GM18867 (cell line): ENCODE measurements around the gene INTS3.
"Not testable (repeated sequence)": the region's sequence is repeated elsewhere in the genome, so short reads cannot be mapped to it uniquely, and the experiment has no call there.

Experiments
- ATAC-seq: cut with Tn5 transposase; IDR thresholded peaks from one replicate; pipeline ENCODE4 v1.9.1; 2021; ENCODE audit warnings: mild to moderate bottlenecking, moderate library complexity; ENCODE audit not compliant: unreplicated experiment

The INTS3 gene

DNA sequence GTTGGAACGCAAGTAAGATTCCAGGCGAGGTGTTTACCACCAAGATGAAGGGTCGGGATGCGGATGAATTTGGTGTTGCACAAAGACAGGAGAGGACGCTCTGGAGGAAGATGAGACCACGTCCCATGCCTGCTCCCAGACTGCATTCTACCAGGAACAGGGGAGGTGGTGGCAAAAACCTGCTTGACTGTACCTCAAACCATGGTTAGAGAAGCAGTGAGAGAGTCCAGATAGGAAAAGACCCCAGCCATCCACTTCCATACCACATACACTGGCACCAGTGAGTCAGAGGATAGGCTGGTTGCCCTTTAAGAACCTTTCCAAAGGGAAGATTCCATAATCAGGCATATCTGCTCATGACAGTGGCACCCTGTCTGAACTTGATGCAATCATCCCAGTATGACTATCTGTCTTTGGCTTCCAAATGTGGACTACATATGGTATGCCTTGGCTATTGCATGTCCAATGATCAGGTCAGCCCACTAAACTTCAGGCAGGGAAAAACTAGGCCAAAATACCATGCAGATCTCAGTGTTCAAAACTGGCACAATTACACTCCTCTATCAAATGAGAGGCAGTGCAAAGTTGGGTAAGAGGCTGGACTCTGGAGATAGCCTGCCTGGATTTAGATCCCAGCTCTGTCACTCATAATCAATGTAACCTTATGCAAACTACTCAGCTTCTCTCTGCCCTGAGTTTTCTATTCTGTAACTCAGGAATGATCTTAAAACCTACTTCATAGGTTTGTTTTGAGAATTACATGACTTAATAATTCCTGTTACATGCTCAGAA lies 28.7 kb upstream of the INTS3 start:
- ATAC-seq: no peak

DNA sequence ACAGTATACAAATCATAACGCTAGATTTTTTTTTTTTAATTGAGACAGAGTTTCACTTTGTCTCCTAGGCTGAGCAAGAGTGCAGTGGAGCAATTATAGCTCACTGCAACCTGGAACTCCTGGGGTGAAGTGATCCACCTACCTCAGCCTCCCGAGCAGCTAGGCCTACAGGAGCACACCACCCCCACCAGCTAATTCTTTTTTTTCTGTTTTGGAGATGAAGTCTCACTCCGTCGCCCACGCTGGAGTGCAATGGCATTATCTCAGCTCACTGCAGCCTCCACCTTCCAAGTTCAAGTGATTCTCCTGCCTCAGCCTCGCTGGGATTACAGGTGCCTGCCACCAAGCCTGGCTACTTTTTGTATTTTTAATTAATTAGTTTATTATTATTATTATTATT lies 28.1 kb upstream of the INTS3 start:
- no peak for ATAC-seq

DNA sequence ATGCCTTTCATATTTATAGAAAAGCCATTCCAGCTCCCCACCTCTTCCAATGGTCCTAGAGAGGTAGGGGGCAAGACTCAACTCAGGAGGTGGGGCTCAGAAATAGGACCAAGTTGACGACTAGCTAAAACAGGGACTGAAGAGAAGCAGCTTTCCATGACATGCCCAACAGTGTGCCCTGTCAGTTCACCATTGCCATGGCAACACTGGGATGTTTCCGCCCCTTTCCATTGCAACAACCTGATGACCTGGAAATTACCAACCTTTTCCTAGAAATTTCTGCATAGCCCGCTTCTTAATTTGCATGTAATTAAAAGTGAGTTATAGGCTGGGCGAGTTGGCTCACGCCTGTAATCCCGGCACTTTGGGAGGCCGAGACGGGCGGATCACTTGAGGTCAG lies 22.4 kb upstream of the INTS3 start:
- ATAC-seq: no peak

DNA sequence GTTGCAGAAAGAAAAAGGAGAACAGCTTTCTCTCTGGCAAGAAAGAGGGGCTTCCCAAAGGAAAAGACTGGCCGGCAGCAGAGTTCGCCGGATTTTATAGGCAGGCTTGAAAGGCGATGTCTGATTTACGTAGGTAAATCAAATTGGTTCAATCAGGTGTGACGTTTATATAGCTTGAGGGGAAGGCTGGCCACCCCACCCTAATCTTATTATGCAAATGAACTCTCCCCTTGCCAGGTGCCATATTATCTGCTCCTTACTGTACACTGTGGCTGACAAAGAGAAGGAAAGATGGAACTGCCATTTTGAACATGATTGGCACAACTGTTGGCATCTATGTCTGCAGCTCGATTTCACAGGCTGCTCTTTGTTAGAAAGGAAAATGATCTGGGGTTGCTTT lies 16.8 kb upstream of the INTS3 start:
- no peak for ATAC-seq

DNA sequence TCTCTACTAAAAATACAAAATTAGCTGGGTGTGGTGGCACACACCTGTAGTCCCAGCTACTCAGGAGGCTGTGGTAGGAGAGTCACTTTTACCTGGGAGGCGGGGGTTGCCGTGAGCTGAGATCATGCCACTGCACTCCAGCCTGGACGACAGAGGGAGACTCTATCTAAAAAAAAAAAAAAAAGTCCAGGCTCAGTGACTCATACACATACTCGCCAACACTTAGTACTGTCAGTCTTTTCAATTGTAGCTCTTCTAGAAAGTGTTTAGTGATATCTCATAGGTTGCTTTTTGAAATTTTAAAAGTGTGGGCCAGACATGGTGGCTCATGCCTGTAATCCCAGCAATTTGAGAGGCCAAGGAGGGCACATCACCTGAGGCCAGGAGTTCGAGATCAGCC lies 11.6 kb upstream of the INTS3 start:
- not testable (repeated sequence) for ATAC-seq

DNA sequence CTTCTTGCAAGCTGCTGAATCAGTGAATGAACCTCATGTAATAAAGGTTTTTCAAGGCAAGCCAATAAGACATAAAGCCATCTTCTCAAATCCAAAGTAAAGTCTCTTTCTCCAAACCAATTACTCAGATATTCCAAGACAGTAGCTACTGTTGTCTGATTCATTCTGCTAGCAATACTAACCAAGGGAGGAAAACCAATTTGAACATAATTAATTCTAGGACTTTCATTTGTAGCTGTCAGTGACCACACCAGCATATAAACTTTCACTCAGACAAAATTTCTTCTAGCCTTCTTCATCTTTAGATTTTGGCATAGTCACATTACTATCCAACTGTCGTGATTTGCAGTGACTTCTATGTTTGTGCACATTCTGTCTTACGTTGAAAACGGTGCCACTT lies 10.5 kb upstream of the INTS3 start:
- ATAC-seq: no peak

DNA sequence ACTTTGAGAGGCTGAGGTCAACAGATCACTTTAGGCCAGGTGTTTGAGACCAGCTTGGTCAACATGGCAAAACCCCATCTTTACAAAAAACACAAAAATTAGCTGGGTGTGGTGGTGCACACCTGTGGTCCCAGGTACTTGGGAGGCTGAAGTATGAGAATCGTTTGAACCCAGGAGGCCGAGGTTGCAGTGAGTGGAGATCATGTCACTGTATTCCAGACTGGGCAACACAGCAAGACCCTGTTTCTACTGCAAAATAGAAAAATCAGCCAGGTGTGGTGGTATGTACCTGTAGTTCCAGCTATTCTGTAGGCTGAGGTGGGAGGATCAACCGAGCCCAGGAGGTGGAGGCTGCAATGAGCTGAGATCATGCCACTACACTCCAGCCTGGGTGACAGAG lies 4.2 kb upstream of the INTS3 start:
- ATAC-seq: no peak

DNA sequence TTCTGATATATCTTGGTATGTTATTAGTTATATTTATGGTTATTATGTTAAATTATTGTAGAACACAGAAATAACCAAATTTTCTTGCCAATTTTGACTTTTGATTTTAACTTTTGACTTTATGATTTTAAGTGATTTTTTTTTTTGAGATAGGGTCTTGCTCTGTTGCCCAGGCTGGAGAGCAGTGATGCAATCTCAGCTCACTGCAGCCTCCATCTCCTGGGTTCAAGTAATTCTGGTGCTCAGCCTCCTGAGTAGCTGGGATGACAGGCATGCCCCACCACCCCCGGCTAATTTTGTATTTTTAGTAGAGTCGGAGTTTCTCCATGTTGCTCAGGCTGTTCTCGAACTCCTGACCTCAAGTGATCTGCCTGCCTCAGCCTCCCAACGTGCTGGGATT lies 3.2 kb upstream of the INTS3 start:
- ATAC-seq: not testable (repeated sequence)

DNA sequence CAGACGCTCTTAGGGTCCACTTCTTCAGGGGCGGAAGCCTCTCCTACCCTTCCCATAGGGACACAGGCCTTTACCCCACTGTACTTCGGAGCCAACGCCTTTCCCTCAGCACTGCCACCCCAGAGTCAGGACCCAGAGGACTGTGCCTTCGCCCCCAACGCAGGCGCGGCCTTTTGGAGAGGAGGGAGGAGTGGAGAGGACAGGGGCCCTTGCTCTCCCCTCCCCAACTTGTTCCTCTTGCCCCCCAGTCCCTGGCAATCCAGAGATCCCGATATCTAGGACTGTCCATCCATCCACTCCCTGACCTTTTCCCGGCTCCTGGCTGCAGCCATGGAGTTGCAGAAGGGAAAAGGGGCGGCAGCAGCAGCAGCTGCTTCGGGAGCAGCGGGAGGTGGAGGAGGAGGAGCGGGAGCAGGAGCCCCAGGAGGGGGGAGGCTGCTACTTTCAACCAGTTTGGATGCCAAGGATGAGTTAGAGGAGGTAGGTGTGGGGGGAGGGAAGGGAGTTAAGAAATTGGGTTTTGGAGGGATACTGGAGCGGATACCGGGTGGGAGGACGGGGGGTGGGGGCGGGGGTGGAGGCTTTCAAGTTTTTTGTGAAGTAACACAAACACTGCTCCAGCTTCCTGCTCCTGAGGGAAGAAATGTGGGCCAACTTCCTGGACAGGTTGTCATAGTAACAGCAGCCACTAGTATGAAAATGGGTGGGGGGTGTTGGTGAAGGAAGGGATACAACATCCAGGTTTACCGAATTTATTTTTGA lies 636 bp downstream of the INTS3 start:
- ATAC-seq: no peak

DNA sequence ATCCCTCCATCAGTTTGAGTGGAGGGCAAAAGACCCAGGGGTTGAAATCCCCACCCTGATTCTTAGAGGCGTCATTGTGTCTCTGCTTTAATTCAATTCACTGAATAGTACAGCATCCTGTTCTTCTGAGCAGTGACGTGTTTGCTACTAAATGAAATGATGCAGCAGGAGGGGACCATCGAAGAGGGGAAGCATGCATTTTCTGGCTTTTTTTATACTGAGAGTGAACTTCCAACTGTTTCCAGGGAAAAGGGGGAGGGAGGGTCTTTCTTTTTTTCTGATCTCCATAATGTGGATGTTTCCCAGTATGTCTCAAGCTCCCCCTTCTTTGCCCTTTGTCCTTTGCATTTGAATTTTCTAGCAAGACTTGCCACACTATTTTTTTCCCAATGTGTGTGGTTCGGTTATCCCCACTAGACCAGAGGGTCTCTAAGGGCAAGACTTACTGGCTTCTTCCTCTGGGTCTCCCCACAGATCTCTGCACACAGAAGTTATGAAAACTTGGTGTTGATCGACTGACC lies 2.7 kb downstream of the INTS3 start:
- no peak for ATAC-seq

DNA sequence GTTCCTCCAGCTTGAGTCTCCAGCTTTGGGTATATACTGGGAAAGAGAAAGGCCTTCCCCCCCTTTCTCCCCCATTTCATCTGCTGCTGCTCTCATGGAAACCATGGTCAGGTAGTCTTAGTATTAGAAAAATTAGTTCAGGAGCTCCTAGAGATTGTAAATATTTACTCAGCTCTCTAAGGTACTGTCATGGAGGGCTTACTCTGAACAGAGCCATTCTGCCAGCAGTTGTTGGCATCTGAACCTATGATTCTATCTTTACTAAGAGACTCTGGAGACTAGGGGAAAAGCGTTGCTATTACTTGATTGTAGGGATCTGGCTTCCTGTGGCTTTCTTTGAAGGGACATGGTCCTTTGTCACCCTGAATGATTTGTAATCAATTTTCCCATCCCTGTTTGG lies 6.1 kb downstream of the INTS3 start:
- ATAC-seq: no peak

DNA sequence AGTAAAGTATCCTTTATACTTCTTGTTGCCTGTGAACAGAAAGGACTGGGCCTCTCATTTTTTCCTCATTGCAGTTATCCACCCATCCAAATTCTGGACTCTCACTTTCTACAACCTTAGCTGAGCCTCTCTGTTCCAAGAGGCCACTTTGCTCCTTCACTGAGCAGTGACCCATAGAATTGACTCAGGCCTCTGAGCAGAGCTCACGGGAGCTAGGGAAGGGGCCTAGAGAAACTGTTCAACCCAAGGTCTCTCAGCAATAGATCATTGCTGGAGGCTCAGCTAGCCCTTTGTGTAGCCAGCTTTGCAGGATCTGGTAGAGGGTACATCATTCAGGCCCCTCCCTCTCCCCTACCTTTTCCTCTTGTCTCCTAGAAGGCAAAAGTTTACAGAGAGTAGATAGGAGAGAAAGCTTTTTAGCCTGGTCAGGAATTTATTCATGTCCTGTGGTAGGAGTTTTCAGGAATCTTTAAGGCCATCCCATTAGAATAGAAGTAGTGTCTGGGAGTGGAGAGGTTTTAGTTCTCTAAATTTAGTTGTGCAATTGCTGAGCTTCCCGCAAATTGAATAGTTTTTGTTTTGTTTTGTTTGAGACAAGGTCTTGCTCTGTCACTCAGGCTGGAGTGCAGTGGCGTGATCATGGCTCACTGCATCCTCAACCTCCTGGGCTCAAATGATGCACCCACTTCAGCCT lies 6.7 kb downstream of the INTS3 start:
- no peak for ATAC-seq

DNA sequence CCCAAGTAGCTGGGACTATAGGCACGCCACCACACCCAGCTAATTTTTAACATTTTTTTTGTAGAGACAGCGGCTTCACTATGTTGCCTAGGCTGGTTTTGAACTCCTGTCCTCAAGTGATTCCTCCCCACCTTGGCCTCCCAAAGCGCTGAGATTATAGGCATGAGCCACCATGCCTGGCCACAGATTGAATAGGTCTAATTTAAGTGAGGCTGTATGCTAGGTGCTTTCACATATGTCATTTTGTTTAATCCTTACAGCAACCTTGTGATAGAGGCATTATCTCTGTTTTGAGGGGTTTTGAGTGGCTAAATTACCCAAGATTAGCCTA lies 7.2 kb downstream of the INTS3 start:
- ATAC-seq: no peak

DNA sequence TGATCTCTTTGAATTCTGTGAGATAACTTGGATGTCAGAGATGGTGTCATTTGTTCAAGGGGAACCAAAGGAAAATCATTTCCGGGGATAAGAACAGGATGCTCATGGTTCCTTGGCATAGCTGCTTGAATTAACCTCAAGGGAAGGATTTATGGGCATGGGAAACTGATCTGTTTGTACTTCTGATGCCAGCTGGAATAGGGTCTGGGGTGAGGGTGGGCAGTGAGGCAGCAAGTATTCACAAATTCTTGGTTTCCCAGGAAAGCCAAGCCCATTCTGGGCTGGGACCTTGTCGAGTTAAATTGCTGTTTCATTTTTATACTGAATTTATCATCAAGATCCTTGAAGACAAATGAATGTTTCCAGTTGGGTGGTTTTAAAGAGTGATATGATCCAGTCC lies 14.1 kb downstream of the INTS3 start:
- no peak for ATAC-seq

DNA sequence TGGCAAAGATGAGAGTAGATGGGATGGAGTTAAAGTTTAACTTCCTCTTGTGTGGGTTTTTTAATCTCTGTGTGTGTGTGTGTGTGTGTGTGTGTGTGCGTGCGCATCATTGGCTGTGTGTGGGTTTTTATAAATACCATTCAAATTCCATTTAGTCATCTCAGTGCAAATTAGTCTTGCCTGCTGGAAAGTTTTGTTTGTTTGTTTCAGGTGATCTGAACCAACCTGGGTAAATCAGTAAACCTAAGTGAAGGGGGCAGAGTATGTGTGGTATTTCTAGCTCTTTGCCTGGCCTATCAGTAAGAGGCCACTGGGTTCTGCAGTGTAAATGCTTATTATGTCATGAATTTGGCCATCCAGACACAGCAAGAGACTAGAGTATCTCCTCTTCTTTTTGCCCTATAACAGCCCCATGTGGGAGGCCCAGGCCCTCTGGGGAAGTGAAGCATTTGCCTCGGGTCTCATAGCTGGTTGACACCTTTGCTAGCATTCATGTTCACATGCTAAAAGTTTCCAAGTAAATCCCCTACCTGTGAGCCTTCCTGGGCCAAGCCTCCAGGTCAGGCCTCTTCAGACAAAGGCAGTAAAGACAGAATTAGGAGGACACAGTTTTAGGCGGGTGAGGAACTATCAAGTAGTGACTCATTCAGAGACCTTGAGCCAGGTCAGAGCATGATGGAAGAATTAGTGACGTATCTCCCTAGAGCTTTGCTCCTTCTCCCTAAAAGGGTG lies 14.7 kb downstream of the INTS3 start:
- peak; percentile 60 for ATAC-seq

DNA sequence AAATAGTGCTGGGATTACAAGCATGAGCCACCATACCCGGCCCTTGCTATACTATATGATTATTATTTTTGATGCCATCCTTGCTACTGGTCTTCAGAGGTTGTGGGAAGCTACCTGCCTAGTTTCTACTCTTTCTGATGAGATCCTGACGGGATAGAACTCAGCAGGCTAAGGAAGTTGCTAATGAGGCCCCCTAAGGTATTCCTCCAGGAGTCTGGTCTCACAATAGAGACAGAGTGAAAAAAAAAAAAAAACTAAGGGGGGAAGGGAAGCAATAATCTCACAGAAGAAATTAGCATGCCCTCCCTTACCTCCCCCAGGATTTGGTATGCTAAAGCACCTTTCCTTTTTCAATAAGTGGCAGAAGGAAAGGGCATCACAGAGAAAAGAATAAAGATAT lies 17.6 kb downstream of the INTS3 start:
- no peak for ATAC-seq

DNA sequence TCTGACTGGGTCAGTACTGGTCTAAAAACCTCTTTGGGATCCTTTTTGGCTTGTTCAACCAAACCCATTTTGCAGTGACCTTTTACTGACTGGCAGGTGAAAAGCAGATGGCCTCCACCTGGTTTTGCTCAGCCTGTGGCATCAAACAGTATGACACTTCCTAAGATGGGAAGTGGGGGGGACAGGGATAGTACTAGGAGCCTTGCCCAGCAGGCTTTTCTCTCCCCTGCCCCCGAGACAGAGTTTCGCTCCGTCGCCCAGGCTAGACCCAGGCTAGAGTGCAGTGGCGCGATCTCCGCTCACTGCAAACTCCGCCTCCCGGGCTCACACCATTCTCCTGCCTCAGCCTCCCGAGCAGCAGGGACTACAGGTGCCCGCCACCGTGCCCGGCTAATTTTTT lies 18.3 kb downstream of the INTS3 start:
- no peak for ATAC-seq

DNA sequence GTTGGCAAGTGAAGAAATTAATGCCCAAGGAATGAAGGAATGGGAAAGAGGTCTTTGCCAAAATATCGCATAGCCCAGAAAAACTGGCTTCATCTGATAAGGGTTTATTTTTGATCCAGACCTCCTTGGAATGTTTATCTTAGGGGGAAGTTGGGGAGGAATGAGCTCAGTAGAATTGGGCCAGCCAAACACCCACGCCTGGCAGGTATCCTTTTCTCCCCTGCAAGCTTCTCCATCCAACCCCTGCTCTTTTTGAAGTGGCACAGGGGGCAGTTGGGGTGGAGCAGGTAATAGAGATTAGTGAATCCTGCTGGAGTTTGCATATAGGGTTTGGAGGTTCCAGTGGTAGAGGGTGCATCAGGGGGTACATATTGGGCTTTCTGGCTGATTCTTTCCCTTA lies 21.1 kb downstream of the INTS3 start:
- ATAC-seq: no peak

DNA sequence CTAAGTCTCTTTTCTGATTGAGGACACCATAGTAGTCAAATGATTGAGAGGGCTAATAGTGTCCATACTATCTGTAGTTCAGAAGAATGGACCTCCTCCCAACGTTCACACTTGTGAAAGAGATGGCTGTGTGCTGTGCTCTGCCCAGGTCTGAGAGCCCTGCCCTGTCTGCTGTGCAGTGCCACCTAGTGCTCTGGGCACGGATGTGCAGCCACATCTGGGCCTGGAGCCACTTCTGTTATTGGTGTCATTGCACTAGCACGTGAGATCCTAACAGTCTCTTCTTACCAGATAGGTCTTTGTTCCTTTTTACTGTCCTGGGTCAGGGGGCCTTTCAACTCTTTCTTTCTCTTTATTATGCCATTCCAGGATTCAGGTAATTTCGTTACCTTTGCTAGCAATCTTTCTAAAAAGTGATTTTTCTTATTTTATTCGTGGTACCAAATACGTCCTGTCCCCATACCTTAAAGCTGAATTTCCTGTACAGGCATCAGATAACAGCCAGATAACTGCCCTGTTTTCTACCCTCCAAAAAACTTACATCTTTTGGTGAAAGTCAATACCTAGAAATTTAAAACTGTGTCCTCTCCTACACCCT lies 21.7 kb downstream of the INTS3 start:
- peak; percentile 85 for ATAC-seq

DNA sequence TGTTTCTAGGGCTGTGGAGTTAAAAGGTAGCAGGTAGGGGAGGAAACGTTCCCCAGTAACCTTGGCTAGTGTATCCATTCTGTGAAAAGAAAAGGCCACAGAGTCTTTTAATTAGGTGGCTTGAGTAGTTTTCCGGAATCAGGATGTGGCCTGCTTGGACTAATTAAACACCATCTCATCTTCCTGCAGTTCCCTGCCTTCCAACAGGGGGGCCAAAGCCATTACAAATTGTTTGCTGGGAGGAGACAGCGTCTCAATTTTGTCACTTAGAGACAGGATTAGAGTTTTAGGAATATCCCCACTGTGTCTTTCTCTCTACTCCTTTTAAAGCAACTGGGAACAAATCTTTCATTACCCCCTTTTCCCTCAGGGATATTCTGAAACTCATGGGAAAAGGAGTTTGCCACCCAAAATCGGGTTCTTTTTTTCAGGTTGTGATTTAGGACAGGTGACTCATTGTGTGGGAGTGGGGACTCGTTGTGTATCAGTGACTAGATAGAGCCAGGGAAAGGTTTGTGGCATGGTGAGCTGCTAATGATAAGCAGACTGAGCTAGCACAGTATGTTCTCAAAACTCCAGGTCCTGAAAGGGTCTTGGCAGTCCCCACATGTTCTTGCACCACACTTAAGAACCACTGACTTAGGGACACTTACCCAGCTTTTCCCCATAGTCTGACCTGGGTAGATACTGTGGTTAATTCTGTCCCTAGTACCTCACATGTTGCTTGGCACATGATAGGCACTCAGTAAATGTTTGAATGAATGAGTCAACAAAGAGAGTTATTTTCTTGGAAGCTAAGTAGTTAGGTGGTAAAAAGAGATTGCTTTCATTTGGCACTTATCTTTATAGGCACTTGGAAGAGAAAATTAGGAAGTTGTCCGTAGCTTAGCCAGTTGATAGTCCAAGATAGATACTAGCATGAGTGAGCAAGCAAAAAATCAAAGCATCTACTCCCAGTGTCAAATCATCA lies 22.5 kb downstream of the INTS3 start:
- ATAC-seq: no peak
